HTERT RPE-1 (cell line): ENCODE results near the gene NCR2.

ENCODE experiments used
- in situ Hi-C: fragments of 300-500 bp; cut with MboI; formaldehyde crosslinking; loops from 4 replicates; pipeline ENCODE4 v1.14.3; 2020; ENCODE audit warnings: low sequenced_read_pairs

The NCR2 gene

DNA sequence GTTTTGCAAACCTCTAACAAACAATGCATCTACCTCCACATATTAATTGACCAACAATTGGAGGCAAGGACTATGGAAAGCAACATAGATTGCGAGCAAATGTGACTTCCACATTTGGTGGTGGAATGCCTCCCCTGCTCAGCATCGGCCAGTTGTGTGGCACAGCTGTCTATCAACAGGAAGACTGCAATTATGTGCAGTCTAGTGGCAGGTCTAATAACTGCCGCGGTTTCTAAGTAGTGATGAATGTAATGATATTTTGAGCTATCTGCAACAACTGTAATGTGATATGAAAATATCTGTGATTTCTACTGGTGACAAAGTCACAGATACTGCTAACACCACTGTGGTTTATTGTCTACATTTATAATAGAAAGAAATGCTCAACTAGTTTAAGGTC, 56.8 kb downstream of the NCR2 start:
- in situ Hi-C loops: no loop called here

DNA sequence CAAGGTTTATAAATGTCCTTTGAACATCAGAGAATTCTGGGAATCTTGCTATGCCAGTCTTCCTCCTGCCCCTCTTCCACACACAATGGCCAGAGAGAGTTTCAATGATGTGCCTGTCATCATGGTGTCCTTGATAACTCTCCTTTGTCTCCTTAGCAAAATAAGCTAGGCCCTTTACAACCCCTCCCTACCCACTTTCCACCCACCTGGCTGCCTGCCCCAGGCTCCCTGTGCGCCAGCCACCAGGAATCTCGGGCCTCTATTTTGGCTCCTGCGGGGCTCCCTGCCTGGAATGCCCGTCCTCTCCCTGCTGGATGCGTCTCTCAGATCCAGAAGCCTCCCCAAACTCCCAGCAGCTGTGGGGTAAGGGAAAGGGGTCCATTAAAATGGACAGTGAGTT, 60.9 kb downstream of the NCR2 start:
- in situ Hi-C loops: no loop called here

DNA sequence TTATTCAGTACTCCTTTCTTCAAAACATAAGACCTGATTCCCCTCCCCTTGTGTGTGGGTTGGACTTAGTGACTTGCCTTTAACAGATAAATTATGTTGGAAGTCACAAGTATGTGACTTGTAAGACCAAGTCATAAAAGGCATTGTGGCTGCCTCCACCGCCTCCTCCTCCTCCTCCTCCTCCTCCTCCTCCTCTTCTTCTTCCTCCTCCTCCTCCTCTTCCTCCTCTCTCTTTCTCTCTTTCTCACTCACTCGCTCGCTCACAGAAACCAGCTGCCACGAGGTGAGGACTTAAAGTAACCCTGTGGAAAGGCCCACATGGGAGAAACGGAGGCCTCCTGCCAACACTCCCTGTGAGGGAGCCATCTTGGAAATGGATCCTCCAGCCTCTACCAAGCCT, 64.0 kb downstream of the NCR2 start:
- in situ Hi-C loops: no loop called here
